Esophagus squamous epithelium (tissue), 4 donors: ENCODE results near the gene PSG2.
A peak's percentile ranks its signal among the peaks of the same experiment; 100 is the strongest.

Experiments
- CTCF ChIP-seq, 6 experiments: fragments of 450-650 bp in 4 of 6; fragments of 200-600 bp in 2 of 6; sonication (generic) in 2 of 6; IDR thresholded peaks; one replicate each; pipeline ENCODE4 v1.5.1; 2016 to 2019; ENCODE audit warnings: antibody characterized with exemption in 6 of 6, mild to moderate bottlenecking in 4 of 6, moderate library complexity in 4 of 6
- POLR2A ChIP-seq, 4 donors: fragments of 450-650 bp; IDR thresholded peaks; one replicate each; pipeline ENCODE4 v1.6.1; 2017; ENCODE audit warnings: antibody characterized with exemption in 4 of 4, mild to moderate bottlenecking in 4 of 4, moderate library complexity in 3 of 4

- TF ChIP-seq CTCF (IDR thresholded peaks at IDR 0.05): peak in 1 of 6 experiments; percentile 16
- TF ChIP-seq POLR2A (IDR thresholded peaks at IDR 0.05): no peak
Observed at GRCh38 chr19:43101950-43102349, 19.4 kb upstream of the PSG2 start.
